HepG2 (cell line): ENCODE data around the gene NYNRIN. TPM values are rescaled to one million over a fixed set of nuclear protein-coding genes. Genes with fewer than 3 reads are reported as not detected.

Experiments
- BRCA1 ChIP-seq: sonication (generic); formaldehyde crosslinking; IDR thresholded peaks from 2 replicates; pipeline ENCODE4 v1.4.0; 2020; ENCODE audit warnings: missing genetic modification reagents
- ELF3 ChIP-seq: IDR thresholded peaks from 2 replicates; pipeline ENCODE4 v1.6.1; 2016; ENCODE audit warnings: missing genetic modification reagents, missing compliant biosample characterization
- HNF4A ChIP-seq: sonication (generic); formaldehyde crosslinking; IDR thresholded peaks from 2 replicates; pipeline ENCODE4 v1.4.0; 2020; ENCODE audit warnings: missing genetic modification reagents
- IKZF5 ChIP-seq: IDR thresholded peaks from 2 replicates; pipeline ENCODE4 v1.6.1; 2018; ENCODE audit warnings: missing genetic modification reagents, mild to moderate bottlenecking, missing compliant biosample characterization
- JDP2 ChIP-seq: sonication (generic); formaldehyde crosslinking; IDR thresholded peaks from 2 replicates; pipeline ENCODE4 v1.8.1; 2022; ENCODE audit warnings: missing genetic modification reagents, borderline replicate concordance
- KAT2B ChIP-seq: fragments of 150-350 bp; IDR thresholded peaks from 2 replicates; pipeline ENCODE4 v1.6.1; 2014; ENCODE audit warnings: low read depth, low read length, borderline replicate concordance
- KAT7 ChIP-seq: IDR thresholded peaks from 2 replicates; pipeline ENCODE4 v1.6.1; 2018; ENCODE audit warnings: borderline replicate concordance, missing compliant biosample characterization
- KDM4B ChIP-seq: sonication (generic); formaldehyde crosslinking; IDR thresholded peaks from 2 replicates; pipeline ENCODE4 v1.4.0; 2020; ENCODE audit warnings: missing genetic modification reagents
- LCORL ChIP-seq, 2 experiments: fragments of 450-650 bp in 1 of 2; sonication (generic) in 1 of 2; formaldehyde crosslinking in 1 of 2; IDR thresholded peaks; 2 replicates each; pipeline versions ENCODE4 v1.5.0 to v1.6.1; 2017 to 2020; ENCODE audit warnings: antibody characterized with exemption in 1 of 2, missing genetic modification reagents in 1 of 2
- MATR3 ChIP-seq: sonication (generic); formaldehyde crosslinking; IDR thresholded peaks from 2 replicates; pipeline ENCODE4 v1.4.0; 2020; ENCODE audit warnings: missing genetic modification reagents
- NCOA1 ChIP-seq: sonication (generic); formaldehyde crosslinking; IDR thresholded peaks from 2 replicates; pipeline ENCODE4 v1.9.0; 2021; ENCODE audit warnings: missing genetic modification reagents
- NONO ChIP-seq, 2 experiments: fragments of 450-650 bp in 1 of 2; sonication (generic) in 1 of 2; formaldehyde crosslinking in 1 of 2; IDR thresholded peaks in 1 of 2; conservative IDR thresholded peaks in 1 of 2; 2 replicates each; pipeline versions ENCODE4 v1.6.1 to v1.8.0; 2017 to 2022; ENCODE audit warnings: mild to moderate bottlenecking in 1 of 2, missing genetic modification reagents in 1 of 2, moderate library complexity in 1 of 2
- PRMT3 ChIP-seq: sonication (generic); formaldehyde crosslinking; IDR thresholded peaks from 2 replicates; pipeline ENCODE4 v1.8.1; 2022; ENCODE audit warnings: low read depth, mild to moderate bottlenecking, moderate library complexity, missing genetic modification reagents, borderline replicate concordance
- TBP ChIP-seq: sonication (generic); formaldehyde crosslinking; IDR thresholded peaks from 2 replicates; pipeline ENCODE4 v1.5.0; 2020; ENCODE audit warnings: missing genetic modification reagents
- TFDP1 ChIP-seq: IDR thresholded peaks from 2 replicates; pipeline ENCODE4 v1.6.1; 2016; ENCODE audit warnings: missing compliant biosample characterization, missing genetic modification reagents, borderline replicate concordance
- ZBTB3 ChIP-seq: sonication (generic); formaldehyde crosslinking; IDR thresholded peaks from 2 replicates; pipeline ENCODE4 v1.4.0; 2020; ENCODE audit warnings: low read depth, mild to moderate bottlenecking, moderate library complexity, missing genetic modification reagents, borderline replicate concordance
- ZC3H4 ChIP-seq: sonication (generic); formaldehyde crosslinking; IDR thresholded peaks from 2 replicates; pipeline ENCODE4 v1.4.0; 2020; ENCODE audit warnings: missing genetic modification reagents, borderline replicate concordance
- ZFP62 ChIP-seq: sonication (generic); formaldehyde crosslinking; IDR thresholded peaks from 2 replicates; pipeline ENCODE4 v1.4.0; 2020; ENCODE audit warnings: missing genetic modification reagents
- ZNF160 ChIP-seq: sonication (generic); formaldehyde crosslinking; IDR thresholded peaks from 2 replicates; pipeline ENCODE4 v1.8.0; 2022; ENCODE audit warnings: mild to moderate bottlenecking, inconsistent platforms, missing genetic modification reagents
- ZNF251 ChIP-seq: sonication (generic); formaldehyde crosslinking; IDR thresholded peaks from 2 replicates; pipeline ENCODE4 v1.9.0; 2021; ENCODE audit warnings: mild to moderate bottlenecking, missing genetic modification reagents
- ZNF3 ChIP-seq: IDR thresholded peaks from 2 replicates; pipeline ENCODE4 v1.7.0; 2017; ENCODE audit warnings: inconsistent platforms
- ZNF569 ChIP-seq: sonication (generic); formaldehyde crosslinking; IDR thresholded peaks from 2 replicates; pipeline ENCODE4 v1.5.0; 2020; ENCODE audit warnings: mild to moderate bottlenecking, missing genetic modification reagents, moderate library complexity, borderline replicate concordance
- ZNF687 ChIP-seq: sonication (generic); formaldehyde crosslinking; IDR thresholded peaks from 2 replicates; pipeline ENCODE4 v1.5.1; 2020; ENCODE audit warnings: mild to moderate bottlenecking, missing genetic modification reagents, moderate library complexity
- polyA plus RNA-seq, 8 experiments: library from polyadenylated mRNA; depleted of rRNA in 3 of 8; stranded (reverse) in 7 of 8; unstranded in 1 of 8; fragments of >200 nt; fragmentation: Illumina TruSeq in 4 of 8; extraction: Trizol in 4 of 8; gene quantifications; 2 replicates each; pipeline versions ENCODE4 v1.2.1 to v1.2.3, GENCODE V29; 2011 to 2016; ENCODE audit warnings: low read depth in 4 of 8, missing spikeins in 1 of 8, mixed read lengths in 1 of 8; ENCODE audit not compliant: insufficient read depth in 1 of 8
- total RNA-seq, 5 experiments: library from RNA; depleted of rRNA; stranded (reverse); fragments of >200 nt; fragmentation: Illumina TruSeq; extraction: Trizol; gene quantifications; 2 replicates each; pipeline ENCODE4 v1.2.3, GENCODE V29; 2016; ENCODE audit warnings: low read depth in 1 of 5

Gene NYNRIN
- total and polyA plus RNA-seq, 2 of the 13 experiments (the other 11 are each of a cell fraction or from before 2014, with no cell fraction given) = 0.63 to 1.1 TPM

- TF ChIP-seq NCOA1 (CRISPR knock-in tag) (no peak), ZNF569 (no peak; the same call in 1 of the 2 replicates), TFDP1 (CRISPR knock-in tag) (peak; percentile 89; the same call in 1 of the 2 replicates), ZNF3 (CRISPR knock-in tag) (no peak), JDP2 (CRISPR knock-in tag) (no peak), KAT7 (peak; percentile 97), KDM4B (CRISPR knock-in tag) (peak; percentile 96), MATR3 (CRISPR knock-in tag) (no peak), IKZF5 (peak; percentile 98), LCORL (IDR thresholded peaks at IDR 0.05) (no peak; the same call in 1 of the 2 replicates), LCORL (CRISPR knock-in tag; IDR thresholded peaks at IDR 0.05) (peak; percentile 92), NONO (IDR thresholded peaks at IDR 0.05) (no peak), NONO (CRISPR knock-in tag; conservative IDR thresholded peaks at IDR 0.05) (peak; percentile 96), BRCA1 (peak; percentile 91; the same call in 1 of the 2 replicates), ZNF687 (peak; percentile 100), ZFP62 (CRISPR knock-in tag) (no peak), ZBTB3 (peak; percentile 82; the same call in 1 of the 2 replicates), HNF4A (CRISPR knock-in tag) (peak; percentile 62), TBP (CRISPR knock-in tag) (no peak), ZNF160 (peak; percentile 91), KAT2B (peak; percentile 22; the same call in 1 of the 2 replicates), PRMT3 (CRISPR knock-in tag) (no peak; the same call in 1 of the 2 replicates), ZC3H4 (CRISPR knock-in tag) (peak; percentile 95), ZNF251 (CRISPR knock-in tag) (peak; percentile 89; the same call in 1 of the 2 replicates), ELF3 (CRISPR knock-in tag) (peak; percentile 92)
Measured at GRCh38 chr14:24442240-24443052, 43.6 kb downstream of the NYNRIN start, which contains the start of gene SDR39U1 (continued).
